Measurements from ENCODE around the gene EIF4G2. TPM values are rescaled to one million over a fixed set of nuclear protein-coding genes. Genes with fewer than 3 reads are reported as not detected.

EIF4G2 gene
- 790 and 1,052 TPM in 2 replicates for total RNA-seq (ENCODE audit: low replicate concordance)

DNA sequence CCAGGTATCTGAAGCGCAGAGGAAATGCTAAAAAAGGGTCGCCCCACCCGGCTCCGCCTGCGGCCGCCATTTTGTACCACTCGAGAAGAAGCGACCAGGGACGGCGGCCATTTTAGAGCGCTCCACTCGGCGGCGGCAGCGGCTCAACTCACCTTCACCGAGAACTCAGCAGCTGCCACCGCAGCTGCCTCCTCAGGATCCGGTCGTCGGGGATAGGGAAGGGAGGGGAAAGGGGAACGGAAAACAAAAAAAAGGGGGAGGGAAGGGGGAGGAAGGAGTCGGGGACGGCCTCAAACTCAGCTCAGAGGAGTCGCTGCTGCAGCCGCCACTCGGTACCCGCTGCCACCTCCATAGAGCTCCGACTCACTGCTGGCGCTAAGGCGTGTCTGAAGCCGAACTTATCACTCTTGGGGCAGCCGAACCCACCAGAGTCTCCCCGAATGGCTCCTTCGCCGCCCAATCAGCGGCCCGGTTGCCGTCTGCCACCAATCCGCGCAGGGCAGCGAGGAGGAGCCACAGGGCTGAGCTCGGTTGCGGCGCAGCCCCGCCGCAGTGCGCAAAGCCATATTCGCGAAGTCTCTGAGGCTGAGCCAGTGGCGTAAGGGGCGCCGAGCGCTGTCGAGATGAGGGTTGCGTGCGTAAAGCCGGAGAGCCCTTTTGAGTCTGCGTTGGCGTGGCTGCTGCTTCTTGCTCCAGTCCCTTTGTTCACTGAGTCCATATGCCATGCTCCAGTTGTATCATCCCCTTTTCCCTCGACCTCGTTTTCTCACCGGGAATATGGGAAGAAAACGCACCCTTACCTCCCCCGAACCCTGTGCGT is at the start of gene EIF4G2:
Gene EIF4G2 (minus strand): TSS at position 374 of the 820 bp plus-strand sequence.
- Histone ChIP-seq H2AFZ (replicated peaks) (peak within 1 kb of the TSS; percentile 65), H3K27ac (peak within 1 kb of the TSS; percentile 95), H3F3A (ENCODE audit: low read depth) (peaks cover 56% of the 10 kb centered on the region), H3K4me3 (peak within 1 kb of the TSS; percentile 99), H3K36me3 (peaks cover 31% of the 10 kb centered on the region), H3K4me1 (peaks cover 25% of the 10 kb centered on the region), H3K27me3 (no peaks in the 10 kb centered on the region), H3K79me2 (ENCODE audit: low read depth) (peaks cover 62% of the 10 kb centered on the region), H3K9me3 (ENCODE audit: low read depth) (no peaks in the 10 kb centered on the region), H3K9ac (peak within 1 kb of the TSS; percentile 98), H4K20me1 (ENCODE audit: low read depth) (peaks cover 42% of the 10 kb centered on the region), H3K4me2 (peak within 1 kb of the TSS; percentile 94)
- Mint-ChIP-seq H3K36me3 (peaks cover 31% of the 10 kb centered on the region), H3K4me3 (peak within 1 kb of the TSS; percentile 97), H3K4me1 (peaks cover 35% of the 10 kb centered on the region), H3K27ac (peak within 1 kb of the TSS; percentile 100), H3K9me3 (no peaks in the 10 kb centered on the region), H3K27me3 (ENCODE audit: insufficient read depth, low read depth) (peaks cover 5% of the 10 kb centered on the region)
- peak; percentile 98 for DNase-seq (ENCODE audit: low spot score)
- TF ChIP-seq EZH2phosphoT487 (IDR thresholded peaks at IDR 0.05) (no peak), CTCF (IDR thresholded peaks at IDR 0.05) (no peak), EZH2 (IDR thresholded peaks at IDR 0.05) (no peak)

GRCh38 chr11:10857709-10858438 is 49.1 kb upstream of the EIF4G2 start, which contains the start of gene ZBED5:
ZBED5 (minus strand) TSS chr11:10858053; CDS start chr11:10854945, 3,108 bp downstream.
- TF ChIP-seq EZH2phosphoT487 (IDR thresholded peaks at IDR 0.05) (no peak), EZH2 (IDR thresholded peaks at IDR 0.05) (peak; percentile 11), CTCF (IDR thresholded peaks at IDR 0.05) (peak; percentile 32)
- H3K27me3 Mint-ChIP-seq (ENCODE audit: insufficient read depth, low read depth), result peaks cover 6% of the 10 kb centered on the region
- H3K36me3 ChIP-seq, result peaks cover 31% of the 10 kb centered on the region

GRCh38 chr11:10857459-10857708 is 48.7 kb upstream of the EIF4G2 start:
- H3K27ac Mint-ChIP-seq, result peak overlapping the region; percentile 99
- H3K4me2 ChIP-seq, result peak overlapping the region; percentile 96
- DNase-seq (ENCODE audit: low spot score), result no peak
- H3K9ac ChIP-seq, result peak overlapping the region; percentile 87
- H2AFZ ChIP-seq (replicated peaks), result peak overlapping the region; percentile 94
- peaks cover 34% of the 10 kb centered on the region for H3K36me3 ChIP-seq
- TF ChIP-seq EZH2phosphoT487 (IDR thresholded peaks at IDR 0.05), result no peak
- no peak for TF ChIP-seq EZH2 (IDR thresholded peaks at IDR 0.05)
- TF ChIP-seq CTCF (IDR thresholded peaks at IDR 0.05), result no peak
- peaks cover 12% of the 10 kb centered on the region for H4K20me1 ChIP-seq (ENCODE audit: low read depth)
- H3K27me3 ChIP-seq, result no peaks in the 10 kb centered on the region
- peaks cover 64% of the 10 kb centered on the region for H3K79me2 ChIP-seq (ENCODE audit: low read depth)
- H3K9me3 ChIP-seq (ENCODE audit: low read depth), result no peaks in the 10 kb centered on the region
- peaks cover 16% of the 10 kb centered on the region for H3K4me1 Mint-ChIP-seq
- peak overlapping the region; percentile 90 for H3K4me3 ChIP-seq
- H3K36me3 Mint-ChIP-seq, result peaks cover 26% of the 10 kb centered on the region
- H3K27ac ChIP-seq, result peak overlapping the region; percentile 88
- H3K4me1 ChIP-seq, result peaks cover 23% of the 10 kb centered on the region
- H3F3A ChIP-seq (ENCODE audit: low read depth), result peaks cover 45% of the 10 kb centered on the region
- peak overlapping the region; percentile 100 for H3K4me3 Mint-ChIP-seq
- no peaks in the 10 kb centered on the region for H3K9me3 Mint-ChIP-seq
- peaks cover 6% of the 10 kb centered on the region for H3K27me3 Mint-ChIP-seq (ENCODE audit: insufficient read depth, low read depth)

More at GRCh38 chr11:10857709-10858438, 49.1 kb upstream of the EIF4G2 start, which contains the start of gene ZBED5:
- Histone ChIP-seq H3K9me3 (ENCODE audit: low read depth) (no peaks in the 10 kb centered on the region), H3K9ac (peak within 1 kb of the TSS; percentile 87), H3K4me3 (peak within 1 kb of the TSS; percentile 90), H3K27me3 (no peaks in the 10 kb centered on the region), H3K79me2 (ENCODE audit: low read depth) (peaks cover 60% of the 10 kb centered on the region), H2AFZ (replicated peaks) (peak within 1 kb of the TSS; percentile 94), H3K4me2 (peak within 1 kb of the TSS; percentile 96), H3F3A (ENCODE audit: low read depth) (peaks cover 42% of the 10 kb centered on the region), H3K27ac (peak within 1 kb of the TSS; percentile 88), H4K20me1 (ENCODE audit: low read depth) (peaks cover 12% of the 10 kb centered on the region), H3K4me1 (peaks cover 23% of the 10 kb centered on the region)
- peak; percentile 99 for DNase-seq (ENCODE audit: low spot score)
- Mint-ChIP-seq H3K27ac (peak within 1 kb of the TSS; percentile 99), H3K9me3 (no peaks in the 10 kb centered on the region), H3K4me1 (peaks cover 16% of the 10 kb centered on the region), H3K4me3 (peak within 1 kb of the TSS; percentile 100), H3K36me3 (peaks cover 26% of the 10 kb centered on the region)

Data from neural progenitor cell (in vitro differentiated cells).